Activated CD4-positive, CD25-positive, alpha-beta regulatory T cell treated with anti-CD3 and anti-CD28 coated beads, Interleukin-2, amount 50 U/mL, for 16 hours (primary cell): Measurements from ENCODE around the gene SLIT1.

Source experiments
- DNase-seq: peaks from one replicate; pipeline ENCODE4 v3.0.0-alpha.2; 2020; ENCODE audit warnings: low read depth, low spot score

Gene SLIT1

DNA sequence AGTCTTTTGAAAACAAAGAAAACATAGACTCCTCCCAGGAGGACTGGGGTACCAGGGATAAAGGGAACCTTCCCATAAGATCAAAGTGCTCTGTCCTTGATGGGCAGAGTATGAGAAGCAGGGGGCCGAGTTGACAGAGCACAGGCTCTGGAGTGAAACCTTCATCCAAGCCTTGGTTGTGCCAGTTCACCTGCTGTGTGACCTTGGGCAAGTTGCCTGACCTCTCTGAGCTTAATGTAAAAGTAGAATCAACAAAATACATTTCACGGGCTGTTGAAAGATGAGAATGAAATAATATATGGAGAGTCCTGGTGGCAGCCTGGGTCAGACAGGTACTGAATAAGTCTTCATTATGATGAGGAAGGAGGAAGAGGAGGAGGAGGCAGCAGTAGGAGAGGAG is 69.9 kb downstream of the SLIT1 start:
- no peak for DNase-seq

DNA sequence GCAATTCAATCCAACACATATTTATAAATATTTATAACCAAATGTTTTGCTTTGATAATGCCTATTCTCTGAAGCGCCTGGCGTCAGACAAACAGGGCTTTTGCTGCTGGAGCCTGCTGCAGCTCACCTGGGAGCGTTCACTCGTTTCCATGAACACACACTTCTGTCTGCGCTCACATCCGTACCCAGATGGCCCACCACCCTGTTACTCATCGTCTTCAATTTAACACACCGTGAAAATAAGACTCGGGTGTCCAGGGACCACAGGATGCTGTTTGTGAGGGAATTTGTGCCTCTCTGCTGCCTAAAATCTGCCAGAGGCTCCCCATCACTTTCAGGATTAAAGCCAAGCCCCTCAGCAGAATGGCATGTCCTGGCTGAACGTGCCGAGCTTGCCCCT is 74.1 kb downstream of the SLIT1 start:
- DNase-seq = no peak

DNA sequence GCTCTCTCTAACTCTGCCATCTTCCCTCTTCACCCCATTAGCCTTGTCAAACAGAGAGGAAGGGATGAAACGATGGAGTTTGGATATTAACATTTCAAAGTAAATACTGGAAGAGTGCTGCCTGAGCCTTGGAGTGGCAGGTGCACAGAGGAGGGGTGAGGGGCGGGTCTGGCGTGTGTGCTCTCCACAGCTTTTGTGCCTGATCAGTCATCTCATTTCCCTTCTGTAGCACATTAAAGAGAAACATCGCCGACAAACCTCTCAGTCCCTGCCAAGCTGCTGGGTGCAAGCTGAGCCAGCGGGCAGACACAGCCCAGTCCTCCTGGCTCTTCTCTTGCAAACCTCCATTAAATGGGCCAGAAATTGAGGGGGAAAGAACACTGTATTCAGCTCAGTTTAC is 76.2 kb downstream of the SLIT1 start:
- no peak for DNase-seq

DNA sequence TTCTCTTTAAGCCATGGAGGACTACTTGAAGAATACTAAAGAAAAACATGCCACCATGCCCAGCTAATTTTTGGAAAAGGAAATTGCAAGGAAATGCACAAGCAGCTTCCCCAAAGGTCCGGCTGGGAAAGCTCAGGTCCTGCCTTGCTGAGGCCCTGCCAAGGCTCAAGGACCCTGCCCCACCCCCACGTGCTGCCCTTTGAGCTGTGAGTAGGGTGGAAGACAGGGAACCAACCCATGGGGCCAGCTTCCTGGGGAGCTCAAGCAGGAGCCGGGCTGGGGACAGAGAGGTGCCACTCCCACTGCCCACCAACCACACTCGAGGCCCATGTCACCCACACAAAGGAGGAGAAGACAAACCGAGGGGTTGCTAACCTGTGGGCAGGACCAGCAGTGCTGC is 78.2 kb downstream of the SLIT1 start:
- DNase-seq = no peak

DNA sequence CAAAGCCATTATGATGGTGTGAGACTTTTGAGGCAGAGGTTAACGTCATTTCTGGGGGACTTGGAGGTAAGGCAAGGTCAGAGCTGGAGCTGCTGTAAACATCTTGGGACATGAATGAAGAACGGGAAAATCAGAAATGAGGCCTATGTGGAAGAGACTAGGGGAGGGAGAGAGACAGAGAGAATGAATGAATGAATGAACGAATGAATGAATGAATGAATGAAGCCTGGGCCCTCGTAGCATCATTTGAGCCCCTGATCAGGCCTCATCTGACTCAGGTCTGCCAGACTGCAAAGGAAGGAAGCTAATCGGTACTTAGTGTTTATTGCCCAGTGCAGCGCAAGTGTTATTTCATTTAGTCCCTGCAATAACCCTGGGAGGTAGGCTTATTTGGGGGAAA is 79.6 kb downstream of the SLIT1 start:
- DNase-seq = no peak

DNA sequence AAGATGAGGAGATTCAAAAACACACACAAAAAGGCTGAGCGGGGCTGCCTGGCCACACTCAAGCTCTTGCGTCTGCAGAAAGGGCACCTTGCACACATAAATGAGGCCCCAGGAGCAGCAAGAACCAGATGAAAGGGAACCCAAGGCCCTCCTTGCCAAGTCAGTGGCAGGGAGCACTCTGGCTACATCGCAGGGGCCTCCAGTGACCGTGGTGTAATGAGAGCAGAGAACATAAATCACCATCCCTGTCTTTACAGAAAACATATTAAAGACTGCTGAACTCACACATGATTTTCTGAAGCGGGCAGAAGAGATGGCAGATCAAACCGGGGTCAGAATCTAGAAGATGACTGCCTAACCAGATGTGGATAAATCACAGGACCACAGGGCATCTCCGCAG is 80.5 kb downstream of the SLIT1 start:
- no peak for DNase-seq

DNA sequence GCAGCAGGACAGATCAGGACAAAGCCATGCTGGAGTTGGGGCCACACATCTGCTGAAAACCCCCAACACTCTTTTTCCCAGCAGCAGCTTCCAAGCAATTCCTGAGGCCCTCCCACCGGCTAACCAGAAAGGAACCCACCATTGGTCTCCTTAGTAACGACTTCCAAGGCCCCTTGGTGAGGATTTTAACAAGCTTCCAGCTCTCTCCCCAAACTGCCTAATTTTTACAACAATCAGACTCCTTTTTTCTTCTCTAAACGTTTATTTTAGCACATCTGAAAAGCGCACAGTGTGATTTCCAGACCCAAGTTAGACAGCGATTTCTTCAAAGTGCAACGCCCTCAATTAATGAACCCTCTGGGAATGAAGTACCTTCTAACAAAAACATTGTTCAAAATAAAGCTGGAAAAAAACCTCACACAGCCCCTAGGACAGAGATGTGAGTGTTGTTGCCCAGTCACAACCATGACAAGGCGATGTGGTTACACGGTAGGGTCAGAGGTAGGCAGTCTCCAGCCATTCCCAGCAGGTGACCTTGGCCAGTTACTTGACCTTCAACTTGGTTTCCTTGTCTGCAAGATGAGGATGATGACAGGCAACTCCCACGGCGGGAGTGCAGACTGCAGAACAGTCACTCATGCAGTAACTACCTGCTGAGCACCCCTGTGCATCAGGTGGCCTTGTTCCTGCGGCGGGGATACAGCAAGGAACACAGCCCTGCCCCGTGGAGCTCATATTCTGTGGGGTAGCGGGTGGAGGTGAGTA is 82.3 kb downstream of the SLIT1 start:
- no peak for DNase-seq

DNA sequence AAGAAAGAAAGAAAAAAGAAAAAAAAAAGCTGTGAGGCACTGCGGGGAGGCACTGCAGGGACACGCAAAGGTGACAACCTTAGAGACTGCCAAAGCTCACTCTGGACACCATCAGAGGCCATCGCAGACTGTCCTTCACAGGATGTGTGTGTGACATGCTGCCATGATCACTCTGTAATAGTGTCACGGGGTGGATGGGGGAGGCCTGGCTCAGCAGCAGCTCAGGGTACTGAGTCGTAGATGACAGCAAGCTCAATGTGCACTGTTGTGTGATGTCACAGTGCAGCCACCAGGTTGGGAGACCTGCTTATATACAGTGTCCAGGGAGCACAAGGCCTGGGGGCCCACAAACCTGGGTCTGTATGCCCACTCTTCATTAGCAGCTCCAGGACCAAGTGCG is 83.3 kb downstream of the SLIT1 start:
- no peak for DNase-seq

DNA sequence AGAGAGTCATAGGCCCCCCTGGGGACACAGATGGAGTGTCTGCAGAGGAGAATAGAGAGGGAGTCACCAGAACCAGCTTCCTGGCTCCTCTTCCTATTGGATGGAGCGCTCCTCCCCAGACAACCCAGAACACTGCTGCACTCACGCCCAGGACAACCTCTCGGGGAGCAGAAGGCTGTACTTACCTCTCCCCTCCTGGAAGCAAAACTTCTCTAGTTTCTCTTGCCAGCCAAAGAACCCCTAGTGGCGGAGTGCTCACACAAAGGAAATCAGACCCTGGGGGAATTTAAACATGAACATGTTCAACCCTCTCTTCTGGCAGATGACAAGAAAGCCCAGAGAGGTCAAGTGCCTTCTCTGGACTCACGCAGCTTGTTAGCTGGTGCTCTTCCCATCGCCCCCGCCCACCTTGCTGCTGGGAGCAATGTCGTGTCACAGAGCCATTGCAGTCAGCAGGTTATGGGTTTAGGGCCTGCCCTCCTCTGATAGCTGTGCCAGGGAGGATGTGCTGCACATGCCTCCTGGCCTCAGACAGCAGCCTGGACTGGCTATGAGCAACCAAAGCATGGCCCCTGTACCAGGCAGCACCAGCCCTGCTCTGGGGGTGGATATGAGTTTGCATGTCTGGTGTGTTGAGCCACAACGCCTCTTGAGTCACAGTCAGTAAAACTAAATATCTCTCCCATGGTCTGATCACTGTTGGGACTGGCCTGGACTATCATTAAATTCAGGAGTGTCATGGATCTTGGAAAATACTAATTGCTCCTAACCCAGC is 84.4 kb downstream of the SLIT1 start:
- no peak for DNase-seq

DNA sequence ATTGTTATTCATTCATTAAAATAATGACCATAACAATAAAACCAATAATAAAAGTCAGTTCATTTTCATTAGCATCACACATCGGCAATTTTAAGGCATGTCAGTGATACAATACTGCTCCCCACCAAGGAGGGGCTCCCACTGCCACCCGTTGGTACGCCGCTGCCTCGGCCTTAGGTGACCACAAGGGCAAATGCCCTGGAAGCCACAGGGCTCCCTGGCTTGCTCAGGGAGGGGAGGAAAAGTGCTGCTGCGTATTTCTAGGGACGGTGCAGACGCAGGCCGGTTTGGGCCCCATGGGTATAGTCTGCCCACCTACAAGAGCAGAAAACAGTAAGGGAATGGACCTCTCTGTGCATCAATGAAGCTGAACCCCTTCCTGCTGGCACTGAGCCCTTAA is 85.1 kb downstream of the SLIT1 start:
- no peak for DNase-seq

DNA sequence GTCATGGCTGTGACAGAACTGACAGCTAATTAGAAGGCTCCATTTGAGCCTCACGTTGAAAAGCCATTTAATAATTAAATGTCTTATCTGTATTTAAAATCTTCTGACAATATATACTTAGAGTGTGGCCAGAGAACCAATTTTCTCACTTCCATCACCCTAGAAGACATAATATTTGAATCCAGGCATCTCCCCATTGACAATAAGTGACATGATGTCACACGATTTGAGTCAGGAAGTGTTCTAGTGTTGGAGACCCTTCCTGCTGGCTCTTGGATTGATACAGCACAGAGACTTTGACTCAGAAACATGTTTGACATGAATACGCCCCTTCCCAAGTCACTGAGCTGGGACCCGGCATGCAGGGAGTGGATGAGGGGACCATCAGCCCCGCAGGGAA is 85.9 kb downstream of the SLIT1 start:
- DNase-seq = no peak

DNA sequence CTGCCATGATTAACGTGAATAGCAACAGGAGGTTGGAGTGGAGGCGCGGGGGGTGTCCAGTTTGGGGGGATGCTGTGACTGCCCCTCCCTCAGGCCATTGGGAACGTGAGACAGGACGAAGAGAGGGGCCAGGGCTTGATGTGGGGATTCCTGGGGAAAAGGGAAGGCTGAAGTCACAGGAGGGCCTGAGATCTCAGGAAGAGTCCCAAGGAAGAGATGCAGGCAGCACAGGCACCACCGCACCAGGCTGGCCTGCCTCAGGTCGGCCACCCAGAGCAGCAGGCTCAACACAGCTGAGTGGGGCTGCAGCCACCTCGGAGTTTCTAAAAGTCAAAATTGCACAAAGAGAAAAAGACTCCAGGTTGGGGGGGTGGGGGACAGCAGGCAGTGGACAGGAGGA is 86.7 kb downstream of the SLIT1 start:
- DNase-seq = no peak

DNA sequence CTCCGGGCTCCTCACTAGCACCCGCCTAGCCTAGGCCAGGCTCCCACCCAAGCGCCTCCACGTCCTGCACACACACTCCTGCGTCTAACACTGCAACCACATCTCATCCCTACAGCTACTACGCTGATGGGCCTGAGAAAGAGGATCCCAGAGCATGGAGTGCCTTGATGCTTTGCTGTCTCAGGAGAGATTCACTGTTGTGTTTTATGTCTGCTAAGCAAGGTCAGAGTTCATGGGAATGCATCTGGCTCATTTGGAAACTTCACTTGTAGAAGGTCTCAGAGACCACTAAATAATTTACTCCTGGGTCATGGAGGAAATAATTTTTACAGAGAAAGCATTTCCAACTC is 88.7 kb downstream of the SLIT1 start:
- DNase-seq = no peak

DNA sequence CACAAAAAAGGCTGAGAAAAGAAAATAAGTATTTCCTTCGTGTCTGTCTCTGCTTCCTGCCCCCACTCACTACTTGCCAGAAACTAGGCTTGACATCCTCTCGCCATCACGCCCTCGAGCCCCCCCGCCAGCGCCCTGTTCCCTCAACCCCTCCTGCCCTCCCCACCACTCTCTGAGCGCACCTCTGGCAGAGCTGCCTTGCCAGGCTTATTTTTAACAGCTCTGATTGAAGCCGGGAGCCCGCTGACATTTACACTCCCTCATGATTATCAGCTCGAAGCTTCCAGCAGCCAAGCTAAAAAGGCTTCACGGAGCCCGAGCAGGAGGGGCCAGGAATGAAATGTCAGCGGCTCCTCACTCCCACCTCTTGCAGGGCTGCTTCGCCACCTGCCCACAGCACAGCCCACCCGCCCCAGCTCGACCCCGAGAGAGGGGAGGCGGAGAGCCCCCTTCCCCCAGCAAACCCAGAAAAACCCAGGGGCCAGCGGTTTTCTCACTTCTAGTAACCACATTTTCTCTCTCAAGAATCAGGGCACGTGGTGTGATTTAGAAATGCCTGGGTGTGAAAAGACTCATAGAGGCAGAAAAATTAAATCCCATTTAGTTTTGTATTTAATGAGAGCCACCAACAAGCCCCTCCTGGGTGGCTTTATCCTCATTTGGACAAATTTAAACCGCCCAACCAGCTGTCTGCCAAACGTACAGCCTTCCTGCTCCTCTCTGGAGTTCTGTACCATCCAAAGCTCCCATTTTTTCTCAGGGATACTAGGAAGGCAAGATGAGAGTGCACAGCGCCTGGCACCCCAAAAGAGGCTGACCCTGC is 89.3 kb downstream of the SLIT1 start:
- DNase-seq = no peak

DNA sequence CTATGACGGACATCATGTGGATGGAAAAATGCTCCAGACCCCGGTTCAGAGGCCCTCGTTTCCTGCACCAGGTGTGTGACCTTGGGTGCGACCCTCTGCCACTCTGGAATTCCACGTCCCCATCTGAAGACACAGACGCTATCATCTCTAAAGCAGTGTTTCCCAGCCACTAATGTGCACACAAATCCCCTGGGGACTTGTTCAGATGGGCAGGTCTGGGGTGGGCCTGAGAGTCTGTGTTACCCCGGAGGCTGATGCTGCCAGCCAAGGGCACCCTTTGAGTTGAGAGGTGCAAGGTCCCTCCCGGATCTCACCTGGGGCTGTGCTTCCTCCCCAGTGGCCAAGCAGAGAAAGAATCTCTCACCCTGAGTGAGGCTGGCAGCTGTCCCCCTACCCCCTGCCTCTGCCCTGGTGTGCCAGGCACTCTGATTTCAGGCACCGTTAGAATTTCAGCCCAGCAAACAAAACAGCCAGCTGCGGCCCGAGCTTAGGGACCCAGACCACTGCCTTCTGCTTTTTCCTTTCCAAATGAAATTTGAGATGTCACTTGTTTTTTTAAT is 90.0 kb downstream of the SLIT1 start:
- DNase-seq = no peak

DNA sequence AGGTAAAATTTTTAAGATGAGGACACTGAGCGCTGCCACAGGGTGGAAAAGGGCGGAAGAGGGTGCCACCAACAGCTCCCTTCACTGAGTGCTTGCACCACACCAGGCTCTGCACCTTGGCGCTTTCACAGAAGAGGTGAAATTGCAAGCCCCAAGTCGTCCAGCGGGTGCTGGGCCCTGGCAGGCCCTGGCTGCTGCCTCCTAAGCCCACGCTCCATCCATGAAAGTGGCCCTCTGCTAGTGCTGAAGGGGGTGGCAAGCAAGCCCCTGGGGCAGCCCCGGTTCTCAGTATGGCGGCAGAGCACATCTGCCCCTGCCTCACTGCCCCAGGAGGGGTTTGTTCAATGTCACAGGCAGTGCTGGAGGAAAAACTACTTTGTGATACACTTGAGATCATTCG is 95.1 kb downstream of the SLIT1 start:
- DNase-seq = no peak

DNA sequence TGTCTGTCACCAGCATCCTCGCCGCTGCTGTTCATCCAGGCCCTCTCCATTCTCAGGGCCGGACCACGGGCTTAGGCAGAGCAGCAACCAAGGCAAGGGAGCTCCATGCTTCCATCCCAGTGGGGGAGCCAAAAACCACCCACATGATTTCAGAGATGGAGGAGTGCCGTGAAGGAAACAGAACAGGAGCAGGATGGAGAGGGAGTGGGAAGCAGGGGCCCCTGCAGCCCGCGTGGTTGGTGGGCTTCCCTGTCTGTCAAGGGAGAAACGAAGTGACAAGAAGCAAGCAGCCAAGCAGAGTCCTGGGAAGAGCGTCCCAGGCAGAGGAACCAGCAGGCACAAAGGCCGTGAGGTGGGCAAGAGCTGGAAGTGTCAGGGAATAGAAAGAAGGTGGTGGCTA is 95.7 kb downstream of the SLIT1 start:
- DNase-seq = no peak

DNA sequence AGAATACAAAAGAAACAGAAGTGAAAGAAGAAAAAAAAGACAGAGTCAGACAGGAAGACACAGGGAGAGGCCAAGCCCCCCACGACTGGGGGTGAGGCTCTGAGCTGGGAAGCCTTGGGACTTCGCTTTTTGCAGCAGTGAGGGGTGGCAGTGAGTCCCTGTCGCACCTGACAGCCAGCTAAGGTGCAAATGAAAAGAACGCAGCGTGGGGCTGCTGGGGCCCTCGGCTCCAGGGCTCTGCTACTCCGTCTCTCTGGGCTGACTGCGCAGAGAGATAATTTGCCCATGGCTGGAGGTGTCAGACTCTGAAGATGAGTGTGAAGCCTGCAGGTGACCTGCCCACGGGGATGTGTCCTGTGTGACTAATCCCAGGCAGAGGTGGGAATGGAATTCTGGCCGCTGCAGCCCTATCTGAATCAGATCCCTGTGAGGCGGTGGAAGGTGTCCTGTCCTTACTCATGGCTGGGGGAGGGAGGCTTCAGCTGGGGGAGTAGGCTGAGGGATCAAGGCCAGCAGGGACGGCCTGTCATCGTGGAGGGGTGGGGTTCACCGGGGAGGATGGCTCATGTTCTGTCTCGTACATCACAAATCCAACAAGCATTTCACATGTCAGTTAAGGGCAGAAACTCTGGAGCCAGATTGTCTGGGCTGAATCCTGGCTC is 96.4 kb downstream of the SLIT1 start:
- DNase-seq = no peak

DNA sequence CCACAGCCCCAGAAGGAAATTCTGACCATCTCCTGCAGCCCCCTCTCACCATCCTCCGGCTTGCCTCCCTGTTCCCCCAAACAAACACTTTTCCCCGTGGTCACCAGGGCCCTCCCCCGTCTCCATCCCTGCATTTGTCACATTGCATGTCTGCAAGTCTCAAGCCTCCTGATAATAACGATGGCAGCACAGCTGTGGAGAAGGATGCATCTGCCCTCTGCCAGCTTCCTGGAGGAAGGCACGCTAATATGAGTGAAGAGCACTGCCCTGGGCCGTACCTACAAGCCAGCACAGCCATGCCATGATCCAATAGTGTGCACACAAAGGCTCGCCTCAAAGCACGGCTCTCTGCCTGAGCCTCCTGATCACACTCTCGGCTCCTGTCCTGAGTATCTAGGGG is 98.5 kb downstream of the SLIT1 start:
- DNase-seq = no peak

DNA sequence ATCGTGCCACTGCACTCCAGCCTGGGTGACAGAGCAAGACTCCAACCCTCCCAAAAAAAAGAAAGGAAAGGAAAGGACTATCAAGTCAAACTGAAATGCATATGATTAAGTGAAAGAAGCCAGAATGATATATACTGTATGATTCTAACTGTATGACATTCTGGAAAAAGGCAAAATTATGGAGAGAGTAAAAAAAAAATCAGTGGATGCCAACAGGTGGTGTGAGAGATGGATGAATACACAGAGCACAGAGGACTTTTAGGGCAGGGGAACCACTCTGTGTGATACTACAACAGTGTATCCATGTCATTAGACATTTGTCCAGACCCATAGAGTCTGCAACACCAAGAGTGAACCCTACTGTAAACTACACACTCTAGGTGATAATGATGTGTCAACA is 99.2 kb downstream of the SLIT1 start:
- no peak for DNase-seq

DNA sequence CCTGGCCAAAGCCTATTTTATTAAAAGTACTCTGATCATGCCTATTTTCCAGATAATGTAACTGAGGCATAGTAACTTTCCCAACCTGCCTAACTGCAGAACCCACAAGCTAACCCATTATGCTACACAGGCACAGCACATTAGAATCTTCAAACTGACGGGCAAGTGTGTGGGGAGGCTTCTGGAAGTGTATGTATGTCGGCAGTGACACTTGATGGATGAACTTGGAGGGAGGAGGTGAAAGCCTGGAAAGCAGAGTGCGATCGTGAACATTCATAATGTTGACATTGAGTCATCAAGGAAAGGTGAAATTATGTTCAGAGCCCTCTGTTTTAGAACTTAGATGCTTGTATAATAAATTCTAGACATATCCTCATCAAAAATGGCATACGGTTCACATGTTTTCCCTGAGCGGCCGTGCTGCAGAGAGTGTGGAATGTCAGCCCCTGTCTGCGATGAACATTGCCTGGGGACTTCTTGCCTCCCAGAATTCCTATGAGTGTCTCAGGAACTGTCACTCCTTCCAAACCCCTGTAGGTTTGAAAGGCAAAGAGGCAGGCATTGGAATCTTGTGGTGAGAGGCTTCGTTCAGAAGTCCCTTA is 102.4 kb downstream of the SLIT1 start:
- no peak for DNase-seq
